HepG2 (cell line): ENCODE data around the gene SF3A2. TPM values are rescaled to one million over a fixed set of nuclear protein-coding genes. Genes with fewer than 3 reads are reported as not detected.

ENCODE experiments used
- ADNP ChIP-seq: sonication (generic); formaldehyde crosslinking; IDR thresholded peaks from 2 replicates; pipeline ENCODE4 v1.4.0; 2020; ENCODE audit warnings: missing genetic modification reagents
- CBFB ChIP-seq: sonication (generic); formaldehyde crosslinking; IDR thresholded peaks from 2 replicates; pipeline ENCODE4 v1.4.0; 2020; ENCODE audit warnings: missing genetic modification reagents
- GZF1 ChIP-seq: sonication (generic); formaldehyde crosslinking; IDR thresholded peaks from 2 replicates; pipeline ENCODE4 v1.5.1; 2020; ENCODE audit warnings: mild to moderate bottlenecking, missing genetic modification reagents
- MYC ChIP-seq: sonication (generic); formaldehyde crosslinking; IDR thresholded peaks from 2 replicates; pipeline ENCODE4 v1.9.0; 2021; ENCODE audit warnings: missing genetic modification reagents, borderline replicate concordance
- RXRA ChIP-seq: sonication (generic); formaldehyde crosslinking; IDR thresholded peaks from 2 replicates; pipeline ENCODE4 v1.5.1; 2020; ENCODE audit warnings: missing genetic modification reagents
- U2AF2 ChIP-seq: fragments of 200-400 bp; formaldehyde crosslinking; IDR thresholded peaks from 2 replicates; pipeline ENCODE4 v1.6.1; 2017; ENCODE audit warnings: low read depth, mild to moderate bottlenecking, low read length
- XBP1 ChIP-seq: sonication (generic); formaldehyde crosslinking; IDR thresholded peaks from 2 replicates; pipeline ENCODE4 v1.5.0; 2020; ENCODE audit warnings: missing genetic modification reagents
- ZFP36L1 ChIP-seq: sonication (generic); formaldehyde crosslinking; IDR thresholded peaks from 2 replicates; pipeline ENCODE4 v1.8.0; 2022; ENCODE audit warnings: mild to moderate bottlenecking, missing genetic modification reagents, moderate library complexity
- ZNF180 ChIP-seq: sonication (generic); formaldehyde crosslinking; IDR thresholded peaks from 2 replicates; pipeline ENCODE4 v1.4.0; 2020; ENCODE audit warnings: low read depth, missing genetic modification reagents, borderline replicate concordance
- ZNF20 ChIP-seq: sonication (generic); formaldehyde crosslinking; IDR thresholded peaks from 2 replicates; pipeline ENCODE4 v1.4.0; 2020; ENCODE audit warnings: mild to moderate bottlenecking, moderate library complexity, missing genetic modification reagents
- polyA plus RNA-seq, 8 experiments: library from polyadenylated mRNA; depleted of rRNA in 3 of 8; stranded (reverse) in 7 of 8; unstranded in 1 of 8; fragments of >200 nt; fragmentation: Illumina TruSeq in 4 of 8; extraction: Trizol in 4 of 8; gene quantifications; 2 replicates each; pipeline versions ENCODE4 v1.2.1 to v1.2.3, GENCODE V29; 2011 to 2016; ENCODE audit warnings: low read depth in 4 of 8, missing spikeins in 1 of 8, mixed read lengths in 1 of 8; ENCODE audit not compliant: insufficient read depth in 1 of 8
- total RNA-seq, 5 experiments: library from RNA; depleted of rRNA; stranded (reverse); fragments of >200 nt; fragmentation: Illumina TruSeq; extraction: Trizol; gene quantifications; 2 replicates each; pipeline ENCODE4 v1.2.3, GENCODE V29; 2016; ENCODE audit warnings: low read depth in 1 of 5
- TF ChIP-seq, protein P1 (sequence below): sonication (generic); formaldehyde crosslinking; conservative IDR thresholded peaks from 2 replicates; pipeline ENCODE4 v1.4.0; 2020; ENCODE audit warnings: mild to moderate bottlenecking, missing genetic modification reagents, moderate library complexity
- TF ChIP-seq, protein P2 (sequence below): sonication (generic); formaldehyde crosslinking; IDR thresholded peaks from 2 replicates; pipeline ENCODE4 v1.5.1; 2020; ENCODE audit warnings: missing genetic modification reagents, mild to moderate bottlenecking, borderline replicate concordance
- TF ChIP-seq, protein P3 (sequence below): sonication (generic); formaldehyde crosslinking; IDR thresholded peaks from 2 replicates; pipeline ENCODE4 v1.4.0; 2020; ENCODE audit warnings: missing genetic modification reagents
- TF ChIP-seq, protein P4 (sequence below): sonication (generic); formaldehyde crosslinking; IDR thresholded peaks from 2 replicates; pipeline ENCODE4 v1.8.0; 2022; ENCODE audit warnings: missing genetic modification reagents, low read depth, mild to moderate bottlenecking, borderline replicate concordance
- TF ChIP-seq, protein P5 (sequence below): sonication (generic); formaldehyde crosslinking; IDR thresholded peaks from 2 replicates; pipeline ENCODE4 v1.8.0; 2022; ENCODE audit warnings: missing genetic modification reagents, mild to moderate bottlenecking, borderline replicate concordance
- TF ChIP-seq, protein P6 (sequence below): sonication (generic); formaldehyde crosslinking; IDR thresholded peaks from 2 replicates; pipeline ENCODE4 v1.5.0; 2020; ENCODE audit warnings: missing genetic modification reagents
- TF ChIP-seq, protein P7 (sequence below): sonication (generic); formaldehyde crosslinking; IDR thresholded peaks from 2 replicates; pipeline ENCODE4 v1.5.0; 2020; ENCODE audit warnings: missing genetic modification reagents
- TF ChIP-seq, protein P8 (sequence below): sonication (generic); formaldehyde crosslinking; IDR thresholded peaks from 2 replicates; pipeline ENCODE4 v1.5.0; 2020; ENCODE audit warnings: missing genetic modification reagents

SF3A2 gene
- total and polyA plus RNA-seq, 2 of the 13 experiments (the other 11 are each of a cell fraction or from before 2014, with no cell fraction given), result 8.6 to 8.8 TPM

DNA sequence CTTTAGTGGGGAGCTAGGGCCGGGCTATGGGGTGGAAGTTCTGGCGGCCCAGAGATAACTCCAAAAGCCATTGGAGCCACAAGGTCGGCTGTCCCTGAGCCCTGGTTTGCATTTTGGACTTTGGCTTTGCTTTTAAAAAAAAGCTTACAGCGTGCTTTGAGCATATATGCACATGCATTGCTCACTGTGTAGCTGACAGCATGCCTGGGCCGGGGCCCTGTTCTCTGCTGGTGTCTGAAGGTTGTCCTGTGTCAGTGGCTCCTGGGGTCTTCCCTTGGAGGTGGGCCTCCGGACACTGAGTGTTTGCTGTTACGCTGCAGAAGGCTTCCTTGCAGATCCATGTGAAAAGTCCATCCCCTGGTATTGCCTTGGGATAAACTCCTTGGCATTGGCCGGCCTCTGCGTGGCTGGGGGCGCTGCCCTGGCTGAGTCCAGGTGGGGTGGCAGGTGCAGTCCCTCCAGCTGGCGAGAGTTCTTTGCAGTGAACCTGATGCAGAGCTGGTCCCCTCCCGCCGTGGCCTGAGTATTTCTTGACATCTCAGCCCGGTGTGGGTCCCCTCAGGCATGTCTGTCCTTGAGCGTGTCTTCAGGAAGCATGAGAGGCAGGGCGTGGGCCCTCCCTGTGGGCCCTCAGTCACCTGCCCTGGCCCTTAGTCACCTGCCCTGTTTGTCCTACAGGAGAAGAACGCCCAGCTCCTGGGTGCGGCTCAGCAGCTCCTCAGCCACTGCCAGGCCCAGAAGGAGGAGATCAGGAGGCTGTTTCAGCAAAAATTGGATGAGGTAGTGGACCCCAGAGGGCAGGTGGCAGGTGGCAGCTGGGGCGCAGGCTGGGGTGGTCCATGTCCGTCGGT, 23.5 kb upstream of the SF3A2 start (continued):
- TF ChIP-seq, protein P1, sequence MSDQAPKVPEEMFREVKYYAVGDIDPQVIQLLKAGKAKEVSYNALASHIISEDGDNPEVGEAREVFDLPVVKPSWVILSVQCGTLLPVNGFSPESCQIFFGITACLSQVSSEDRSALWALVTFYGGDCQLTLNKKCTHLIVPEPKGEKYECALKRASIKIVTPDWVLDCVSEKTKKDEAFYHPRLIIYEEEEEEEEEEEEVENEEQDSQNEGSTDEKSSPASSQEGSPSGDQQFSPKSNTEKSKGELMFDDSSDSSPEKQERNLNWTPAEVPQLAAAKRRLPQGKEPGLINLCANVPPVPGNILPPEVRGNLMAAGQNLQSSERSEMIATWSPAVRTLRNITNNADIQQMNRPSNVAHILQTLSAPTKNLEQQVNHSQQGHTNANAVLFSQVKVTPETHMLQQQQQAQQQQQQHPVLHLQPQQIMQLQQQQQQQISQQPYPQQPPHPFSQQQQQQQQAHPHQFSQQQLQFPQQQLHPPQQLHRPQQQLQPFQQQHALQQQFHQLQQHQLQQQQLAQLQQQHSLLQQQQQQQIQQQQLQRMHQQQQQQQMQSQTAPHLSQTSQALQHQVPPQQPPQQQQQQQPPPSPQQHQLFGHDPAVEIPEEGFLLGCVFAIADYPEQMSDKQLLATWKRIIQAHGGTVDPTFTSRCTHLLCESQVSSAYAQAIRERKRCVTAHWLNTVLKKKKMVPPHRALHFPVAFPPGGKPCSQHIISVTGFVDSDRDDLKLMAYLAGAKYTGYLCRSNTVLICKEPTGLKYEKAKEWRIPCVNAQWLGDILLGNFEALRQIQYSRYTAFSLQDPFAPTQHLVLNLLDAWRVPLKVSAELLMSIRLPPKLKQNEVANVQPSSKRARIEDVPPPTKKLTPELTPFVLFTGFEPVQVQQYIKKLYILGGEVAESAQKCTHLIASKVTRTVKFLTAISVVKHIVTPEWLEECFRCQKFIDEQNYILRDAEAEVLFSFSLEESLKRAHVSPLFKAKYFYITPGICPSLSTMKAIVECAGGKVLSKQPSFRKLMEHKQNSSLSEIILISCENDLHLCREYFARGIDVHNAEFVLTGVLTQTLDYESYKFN (CRISPR knock-in tag), result peak; percentile 88
- TF ChIP-seq ZNF180 (no peak), XBP1 (CRISPR knock-in tag) (peak; percentile 77; the same call in 1 of the 2 replicates), RXRA (CRISPR knock-in tag) (peak; percentile 14; the same call in 1 of the 2 replicates), MYC (CRISPR knock-in tag) (peak; percentile 81), CBFB (CRISPR knock-in tag) (no peak), ZNF20 (no peak), U2AF2 (no peak), GZF1 (CRISPR knock-in tag) (peak; percentile 14; the same call in 1 of the 2 replicates), ZFP36L1 (CRISPR knock-in tag) (peak; percentile 97), ADNP (CRISPR knock-in tag) (no peak)
- TF ChIP-seq, protein P2, sequence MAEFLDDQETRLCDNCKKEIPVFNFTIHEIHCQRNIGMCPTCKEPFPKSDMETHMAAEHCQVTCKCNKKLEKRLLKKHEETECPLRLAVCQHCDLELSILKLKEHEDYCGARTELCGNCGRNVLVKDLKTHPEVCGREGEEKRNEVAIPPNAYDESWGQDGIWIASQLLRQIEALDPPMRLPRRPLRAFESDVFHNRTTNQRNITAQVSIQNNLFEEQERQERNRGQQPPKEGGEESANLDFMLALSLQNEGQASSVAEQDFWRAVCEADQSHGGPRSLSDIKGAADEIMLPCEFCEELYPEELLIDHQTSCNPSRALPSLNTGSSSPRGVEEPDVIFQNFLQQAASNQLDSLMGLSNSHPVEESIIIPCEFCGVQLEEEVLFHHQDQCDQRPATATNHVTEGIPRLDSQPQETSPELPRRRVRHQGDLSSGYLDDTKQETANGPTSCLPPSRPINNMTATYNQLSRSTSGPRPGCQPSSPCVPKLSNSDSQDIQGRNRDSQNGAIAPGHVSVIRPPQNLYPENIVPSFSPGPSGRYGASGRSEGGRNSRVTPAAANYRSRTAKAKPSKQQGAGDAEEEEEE, result no peak
- TF ChIP-seq, protein P3, sequence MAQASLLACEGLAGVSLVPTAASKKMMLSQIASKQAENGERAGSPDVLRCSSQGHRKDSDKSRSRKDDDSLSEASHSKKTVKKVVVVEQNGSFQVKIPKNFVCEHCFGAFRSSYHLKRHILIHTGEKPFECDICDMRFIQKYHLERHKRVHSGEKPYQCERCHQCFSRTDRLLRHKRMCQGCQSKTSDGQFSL (CRISPR knock-in tag), result 0 out of 2 replicates have a peak, but pooled peaks have one; percentile 34
- TF ChIP-seq, protein P4, sequence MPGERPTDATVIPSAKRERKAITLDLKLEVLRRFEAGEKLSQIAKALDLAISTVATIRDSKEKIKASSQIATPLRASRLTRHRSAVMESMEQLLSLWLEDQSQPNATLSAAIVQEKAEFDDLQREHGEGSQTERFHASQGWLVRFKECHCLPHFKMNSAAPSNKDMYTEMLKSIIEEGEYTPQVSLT, result no peak
- TF ChIP-seq, protein P5, sequence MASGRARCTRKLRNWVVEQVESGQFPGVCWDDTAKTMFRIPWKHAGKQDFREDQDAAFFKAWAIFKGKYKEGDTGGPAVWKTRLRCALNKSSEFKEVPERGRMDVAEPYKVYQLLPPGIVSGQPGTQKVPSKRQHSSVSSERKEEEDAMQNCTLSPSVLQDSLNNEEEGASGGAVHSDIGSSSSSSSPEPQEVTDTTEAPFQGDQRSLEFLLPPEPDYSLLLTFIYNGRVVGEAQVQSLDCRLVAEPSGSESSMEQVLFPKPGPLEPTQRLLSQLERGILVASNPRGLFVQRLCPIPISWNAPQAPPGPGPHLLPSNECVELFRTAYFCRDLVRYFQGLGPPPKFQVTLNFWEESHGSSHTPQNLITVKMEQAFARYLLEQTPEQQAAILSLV (CRISPR knock-in tag), result no peak
- TF ChIP-seq, protein P6, sequence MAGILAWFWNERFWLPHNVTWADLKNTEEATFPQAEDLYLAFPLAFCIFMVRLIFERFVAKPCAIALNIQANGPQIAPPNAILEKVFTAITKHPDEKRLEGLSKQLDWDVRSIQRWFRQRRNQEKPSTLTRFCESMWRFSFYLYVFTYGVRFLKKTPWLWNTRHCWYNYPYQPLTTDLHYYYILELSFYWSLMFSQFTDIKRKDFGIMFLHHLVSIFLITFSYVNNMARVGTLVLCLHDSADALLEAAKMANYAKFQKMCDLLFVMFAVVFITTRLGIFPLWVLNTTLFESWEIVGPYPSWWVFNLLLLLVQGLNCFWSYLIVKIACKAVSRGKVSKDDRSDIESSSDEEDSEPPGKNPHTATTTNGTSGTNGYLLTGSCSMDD (CRISPR knock-in tag), result 0 out of 2 replicates have a peak, but pooled peaks have one; percentile 47
- TF ChIP-seq, protein P7, sequence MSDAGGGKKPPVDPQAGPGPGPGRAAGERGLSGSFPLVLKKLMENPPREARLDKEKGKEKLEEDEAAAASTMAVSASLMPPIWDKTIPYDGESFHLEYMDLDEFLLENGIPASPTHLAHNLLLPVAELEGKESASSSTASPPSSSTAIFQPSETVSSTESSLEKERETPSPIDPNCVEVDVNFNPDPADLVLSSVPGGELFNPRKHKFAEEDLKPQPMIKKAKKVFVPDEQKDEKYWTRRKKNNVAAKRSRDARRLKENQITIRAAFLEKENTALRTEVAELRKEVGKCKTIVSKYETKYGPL, result peak; percentile 75; the same call in 1 of the 2 replicates
- TF ChIP-seq, protein P8, sequence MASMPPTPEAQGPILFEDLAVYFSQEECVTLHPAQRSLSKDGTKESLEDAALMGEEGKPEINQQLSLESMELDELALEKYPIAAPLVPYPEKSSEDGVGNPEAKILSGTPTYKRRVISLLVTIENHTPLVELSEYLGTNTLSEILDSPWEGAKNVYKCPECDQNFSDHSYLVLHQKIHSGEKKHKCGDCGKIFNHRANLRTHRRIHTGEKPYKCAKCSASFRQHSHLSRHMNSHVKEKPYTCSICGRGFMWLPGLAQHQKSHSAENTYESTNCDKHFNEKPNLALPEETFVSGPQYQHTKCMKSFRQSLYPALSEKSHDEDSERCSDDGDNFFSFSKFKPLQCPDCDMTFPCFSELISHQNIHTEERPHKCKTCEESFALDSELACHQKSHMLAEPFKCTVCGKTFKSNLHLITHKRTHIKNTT (CRISPR knock-in tag), result no peak
